ENCODE results near the gene CNTNAP4.

DNA sequence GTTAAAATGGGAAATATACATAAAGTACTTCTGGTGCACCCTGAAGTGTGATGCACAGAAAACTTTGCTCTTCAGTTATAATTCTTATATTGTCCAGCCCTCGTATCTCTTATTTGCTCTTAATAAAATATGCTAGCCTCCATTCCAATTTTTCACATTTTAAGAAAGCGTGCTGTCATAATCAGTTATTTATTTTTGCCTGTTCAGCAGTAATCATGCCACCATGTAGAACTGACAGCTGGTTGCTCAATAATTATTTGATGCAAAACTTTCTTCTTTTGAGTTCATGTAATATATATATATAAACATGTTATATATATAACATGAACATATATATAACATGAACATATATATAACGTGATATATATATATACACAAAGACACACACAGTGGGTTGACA lies 294.6 kb downstream of the CNTNAP4 start:
- no peak for TF ChIP-seq JUN (IDR thresholded peaks at IDR 0.05; ENCODE audit: low read depth, low read length)
- TF ChIP-seq NRF1 (IDR thresholded peaks at IDR 0.05; ENCODE audit: low read depth, low read length), result no peak
- no peak for TF ChIP-seq POLR2AphosphoS5 (IDR thresholded peaks at IDR 0.05; ENCODE audit: low read depth, low read length)
- TF ChIP-seq, protein P1, sequence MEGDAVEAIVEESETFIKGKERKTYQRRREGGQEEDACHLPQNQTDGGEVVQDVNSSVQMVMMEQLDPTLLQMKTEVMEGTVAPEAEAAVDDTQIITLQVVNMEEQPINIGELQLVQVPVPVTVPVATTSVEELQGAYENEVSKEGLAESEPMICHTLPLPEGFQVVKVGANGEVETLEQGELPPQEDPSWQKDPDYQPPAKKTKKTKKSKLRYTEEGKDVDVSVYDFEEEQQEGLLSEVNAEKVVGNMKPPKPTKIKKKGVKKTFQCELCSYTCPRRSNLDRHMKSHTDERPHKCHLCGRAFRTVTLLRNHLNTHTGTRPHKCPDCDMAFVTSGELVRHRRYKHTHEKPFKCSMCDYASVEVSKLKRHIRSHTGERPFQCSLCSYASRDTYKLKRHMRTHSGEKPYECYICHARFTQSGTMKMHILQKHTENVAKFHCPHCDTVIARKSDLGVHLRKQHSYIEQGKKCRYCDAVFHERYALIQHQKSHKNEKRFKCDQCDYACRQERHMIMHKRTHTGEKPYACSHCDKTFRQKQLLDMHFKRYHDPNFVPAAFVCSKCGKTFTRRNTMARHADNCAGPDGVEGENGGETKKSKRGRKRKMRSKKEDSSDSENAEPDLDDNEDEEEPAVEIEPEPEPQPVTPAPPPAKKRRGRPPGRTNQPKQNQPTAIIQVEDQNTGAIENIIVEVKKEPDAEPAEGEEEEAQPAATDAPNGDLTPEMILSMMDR (IDR thresholded peaks at IDR 0.05; ENCODE audit: control extremely low read depth in 1 of 3, insufficient read depth in 1 of 3, low read depth in 1 of 3, low read length in 3 of 3), result no peak
- no peak for TF ChIP-seq RFX5 (IDR thresholded peaks at IDR 0.05; ENCODE audit: borderline replicate concordance, low read depth, low read length)
- no peak for TF ChIP-seq ATF3 (IDR thresholded peaks at IDR 0.05; ENCODE audit: insufficient read depth, low read depth, low read length)
